Measurements from ENCODE around the gene ING5.
A peak's percentile ranks its signal among the peaks of the same experiment; 100 is the strongest.

Gene ING5

DNA sequence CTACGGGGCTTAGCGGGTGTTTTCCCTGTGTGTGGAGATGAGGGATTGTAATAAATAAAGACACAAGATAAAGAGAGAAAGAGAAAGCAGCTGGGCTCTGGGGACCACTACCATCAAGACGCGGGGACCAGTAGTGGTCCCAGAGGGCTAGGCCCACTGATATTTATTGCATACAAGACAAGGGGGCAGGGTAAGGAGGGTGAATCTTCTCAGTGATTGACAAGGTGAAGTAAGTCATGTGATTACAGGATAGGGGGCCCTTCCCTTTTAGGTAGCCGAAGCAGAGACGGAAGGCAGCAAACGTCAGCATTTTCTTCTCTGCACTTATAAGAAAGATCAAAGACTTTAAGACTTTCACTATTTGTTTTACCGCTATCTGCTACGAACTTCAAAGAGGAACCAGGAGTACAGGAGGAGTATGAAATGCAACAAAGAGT, 70.2 kb downstream of the ING5 start:
- WGBS = 84% methylated on average over 4 of the region's 9 CpGs

DNA sequence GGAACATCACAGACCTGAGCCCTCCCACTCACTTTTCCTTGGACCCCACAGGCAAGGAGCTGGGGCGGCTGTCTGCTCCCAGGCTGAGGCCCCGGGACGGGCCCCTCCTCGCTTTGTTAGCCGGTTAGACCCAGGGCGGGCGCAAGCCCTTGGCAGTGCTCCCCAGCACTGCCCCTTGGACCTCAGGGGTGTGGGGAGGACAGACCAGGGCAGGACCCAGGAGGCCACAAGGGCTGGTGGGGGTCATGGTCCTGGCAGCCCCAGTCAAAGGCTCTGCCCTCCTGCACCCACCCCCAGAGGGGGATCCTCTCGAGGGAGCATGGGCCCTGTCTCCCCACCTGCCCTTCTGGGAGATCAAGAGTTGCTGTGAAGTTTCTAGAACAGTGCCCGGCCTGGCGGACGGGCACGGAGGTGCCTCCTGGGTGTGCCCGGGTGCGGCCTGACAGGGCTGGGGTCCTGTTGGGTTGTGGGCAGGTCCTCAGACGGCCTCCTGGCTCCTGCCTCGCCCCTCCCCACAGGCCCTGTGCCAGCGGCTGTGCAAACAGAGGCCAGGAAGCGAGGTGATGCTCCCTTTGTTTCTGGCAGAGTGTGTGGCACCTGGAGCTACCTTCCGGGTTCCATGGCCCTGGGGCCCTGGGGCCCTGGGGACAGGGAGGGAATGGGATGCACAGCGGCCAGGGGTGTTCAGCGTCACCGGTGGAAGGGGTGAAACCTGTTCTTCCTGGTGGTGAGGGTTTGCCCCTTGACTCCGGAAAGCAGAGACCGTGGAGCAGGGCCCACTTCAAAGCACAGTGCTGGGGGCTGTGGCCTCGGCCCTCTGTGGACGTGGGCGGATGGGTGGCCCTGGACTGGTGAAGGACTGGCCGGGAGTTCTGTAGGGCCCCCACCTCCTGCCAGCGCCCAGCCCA, 71.9 kb downstream of the ING5 start:
- Histone ChIP-seq H2AFZ (ENCODE audit: low read depth, low read length) (no peak overlapping the region), H3K4me1 (ENCODE audit: control insufficient read depth, insufficient read depth, low read depth, low read length) (peaks cover 54% of the 10 kb centered on the region), H2BK15ac (ENCODE audit: low read depth, poor library complexity, severe bottlenecking) (no peak overlapping the region), H3K18ac (ENCODE audit: low read depth in 1 of 2, low read length in 2 of 2) (no peak overlapping the region), H3K27me3 (ENCODE audit: control insufficient read depth in 1 of 2, insufficient read depth in 1 of 2, low read length in 2 of 2) (peaks cover 0 to 57% of the 10 kb centered on the region in 2 experiments), H3K9ac (ENCODE audit: low read length) (no peak overlapping the region), H4K91ac (ENCODE audit: low read length) (no peak overlapping the region), H3K36me3 (ENCODE audit: control insufficient read depth in 1 of 2, insufficient read depth in 2 of 2, low read depth in 1 of 2, low read length in 2 of 2) (peaks cover 0 to 13% of the 10 kb centered on the region in 2 experiments), H3K14ac (ENCODE audit: low read length in 2 of 2) (peak overlapping the region in 1 of 2 experiments; percentile 42), H4K8ac (ENCODE audit: low read length) (no peak overlapping the region), H3K4me2 (ENCODE audit: low read length, poor library complexity, severe bottlenecking) (no peak overlapping the region), H3K23ac (ENCODE audit: low read length in 2 of 2) (no peak overlapping the region), H2BK120ac (ENCODE audit: low read depth, low read length) (no peak overlapping the region), H3K27ac (ENCODE audit: low read length, poor library complexity, severe bottlenecking) (no peak overlapping the region), H3K79me1 (replicated peaks; ENCODE audit: low read length, poor library complexity, severe bottlenecking) (no peaks in the 10 kb centered on the region), H2BK5ac (ENCODE audit: low read depth, low read length, poor library complexity, severe bottlenecking) (no peak overlapping the region), H3K4ac (ENCODE audit: low read depth in 1 of 2, low read length in 2 of 2) (no peak overlapping the region), H3K9me3 (ENCODE audit: control insufficient read depth, low read length) (no peaks in the 10 kb centered on the region), H2AK5ac (ENCODE audit: low read length, severe bottlenecking) (peak overlapping the region; percentile 27), H2BK12ac (ENCODE audit: low read length in 2 of 2) (no peak overlapping the region), H3K4me3 (ENCODE audit: insufficient read depth in 1 of 2, low read depth in 1 of 2, low read length in 2 of 2) (no peak overlapping the region)
- DNase-seq = no peak
- WGBS = 88% methylated on average over 29 of the region's 29 CpGs

More for the DNA sequence above, 70.2 kb downstream of the ING5 start:
- no peak overlapping the region for H4K8ac ChIP-seq (ENCODE audit: low read length)
- no peak overlapping the region for H2BK15ac ChIP-seq (ENCODE audit: low read depth, poor library complexity, severe bottlenecking)
- H3K4me1 ChIP-seq (ENCODE audit: control insufficient read depth, insufficient read depth, low read depth, low read length) = peaks cover 48% of the 10 kb centered on the region
- H3K27me3 ChIP-seq (ENCODE audit: control insufficient read depth in 1 of 2, insufficient read depth in 1 of 2, low read length in 2 of 2) = peaks cover 0 to 46% of the 10 kb centered on the region in 2 experiments
- H3K4ac ChIP-seq (ENCODE audit: low read depth in 1 of 2, low read length in 2 of 2) = no peak overlapping the region
- no peak overlapping the region for H3K9ac ChIP-seq (ENCODE audit: low read length)
- H2BK5ac ChIP-seq (ENCODE audit: low read depth, low read length, poor library complexity, severe bottlenecking) = no peak overlapping the region
- H3K9me3 ChIP-seq (ENCODE audit: control insufficient read depth, low read length) = no peaks in the 10 kb centered on the region
- no peak overlapping the region for H4K91ac ChIP-seq (ENCODE audit: low read length)
- H3K79me1 ChIP-seq (replicated peaks; ENCODE audit: low read length, poor library complexity, severe bottlenecking) = no peaks in the 10 kb centered on the region
- no peak overlapping the region for H3K4me2 ChIP-seq (ENCODE audit: low read length, poor library complexity, severe bottlenecking)
- H3K36me3 ChIP-seq (ENCODE audit: control insufficient read depth in 1 of 2, insufficient read depth in 2 of 2, low read depth in 1 of 2, low read length in 2 of 2) = peaks cover 0 to 28% of the 10 kb centered on the region in 2 experiments
- no peak overlapping the region for H3K23ac ChIP-seq (ENCODE audit: low read length in 2 of 2)
- H2AFZ ChIP-seq (ENCODE audit: low read depth, low read length) = no peak overlapping the region
- peak overlapping the region; percentile 28 for H2AK5ac ChIP-seq (ENCODE audit: low read length, severe bottlenecking)
- H3K4me3 ChIP-seq (ENCODE audit: insufficient read depth in 1 of 2, low read depth in 1 of 2, low read length in 2 of 2) = no peak overlapping the region
- no peak overlapping the region for H3K27ac ChIP-seq (ENCODE audit: low read length, poor library complexity, severe bottlenecking)
- DNase-seq = no peak
- H2BK120ac ChIP-seq (ENCODE audit: low read depth, low read length) = no peak overlapping the region
- H3K14ac ChIP-seq (ENCODE audit: low read length in 2 of 2) = no peak overlapping the region
- no peak overlapping the region for H2BK12ac ChIP-seq (ENCODE audit: low read length in 2 of 2)
- no peak overlapping the region for H3K18ac ChIP-seq (ENCODE audit: low read depth in 1 of 2, low read length in 2 of 2)

DNA sequence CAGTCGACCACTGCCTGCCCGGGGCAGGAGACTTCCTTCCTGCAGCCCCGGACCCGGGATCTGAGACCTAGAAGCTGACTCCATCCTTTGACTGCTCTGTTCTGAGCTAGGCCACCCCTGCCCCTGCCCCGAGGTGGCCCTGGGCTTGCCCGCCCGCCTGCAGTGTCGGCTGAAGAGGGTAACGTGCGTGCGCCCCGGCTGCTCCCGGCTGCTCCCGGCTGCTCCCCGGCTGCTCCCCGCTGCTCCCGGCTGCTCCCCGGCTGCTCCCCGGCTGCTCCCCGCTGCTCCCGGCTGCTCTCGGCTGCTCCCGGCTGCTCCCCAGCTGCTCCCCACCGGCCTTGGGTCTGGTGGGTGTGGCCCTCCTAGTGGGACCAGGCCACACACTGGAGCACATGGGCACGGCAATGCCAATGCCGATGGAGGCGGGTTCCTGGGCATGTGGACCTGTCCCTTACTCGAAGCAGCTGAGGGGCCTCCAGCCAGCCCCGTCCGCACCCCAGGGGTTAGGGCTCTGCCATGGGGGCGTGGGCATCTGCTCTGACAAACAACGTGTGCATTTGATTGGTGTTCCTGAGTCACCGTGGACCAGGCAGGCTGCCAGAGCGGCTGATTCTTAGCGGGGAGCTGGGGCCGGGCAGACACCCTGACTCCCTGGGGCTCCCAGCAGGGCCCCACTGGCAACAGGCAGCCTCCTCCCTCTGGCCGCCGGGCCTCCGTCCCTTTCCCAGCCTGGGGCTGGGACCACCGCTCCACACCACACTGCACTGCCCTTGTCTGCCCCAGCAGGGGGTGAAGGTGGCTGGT, 72.8 kb downstream of the ING5 start:
- H3K27ac ChIP-seq (ENCODE audit: low read length, poor library complexity, severe bottlenecking) = no peak overlapping the region

More for the DNA sequence above, 72.8 kb downstream of the ING5 start:
- H3K14ac ChIP-seq (ENCODE audit: low read length in 2 of 2) = no peak overlapping the region
- DNase-seq = peak; percentile 20
- H3K4me2 ChIP-seq (ENCODE audit: low read length, poor library complexity, severe bottlenecking) = peak overlapping the region; percentile 45
- no peak overlapping the region for H3K9ac ChIP-seq (ENCODE audit: low read length)
- no peak overlapping the region for H2BK12ac ChIP-seq (ENCODE audit: low read length in 2 of 2)
- H3K9me3 ChIP-seq (ENCODE audit: control insufficient read depth, low read length) = no peaks in the 10 kb centered on the region
- no peak overlapping the region for H2AK5ac ChIP-seq (ENCODE audit: low read length, severe bottlenecking)
- H3K4ac ChIP-seq (ENCODE audit: low read depth in 1 of 2, low read length in 2 of 2) = no peak overlapping the region
- no peak overlapping the region for H3K18ac ChIP-seq (ENCODE audit: low read depth in 1 of 2, low read length in 2 of 2)
- H3K27me3 ChIP-seq (ENCODE audit: control insufficient read depth in 1 of 2, insufficient read depth in 1 of 2, low read length in 2 of 2) = peaks cover 0 to 57% of the 10 kb centered on the region in 2 experiments
- H3K4me1 ChIP-seq (ENCODE audit: control insufficient read depth, insufficient read depth, low read depth, low read length) = peaks cover 54% of the 10 kb centered on the region
- no peaks in the 10 kb centered on the region for H3K79me1 ChIP-seq (replicated peaks; ENCODE audit: low read length, poor library complexity, severe bottlenecking)
- no peak overlapping the region for H2AFZ ChIP-seq (ENCODE audit: low read depth, low read length)
- no peak overlapping the region for H2BK120ac ChIP-seq (ENCODE audit: low read depth, low read length)
- no peak overlapping the region for H2BK5ac ChIP-seq (ENCODE audit: low read depth, low read length, poor library complexity, severe bottlenecking)
- no peak overlapping the region for H4K91ac ChIP-seq (ENCODE audit: low read length)
- no peak overlapping the region for H3K23ac ChIP-seq (ENCODE audit: low read length in 2 of 2)
- no peak overlapping the region for H4K8ac ChIP-seq (ENCODE audit: low read length)
- H3K36me3 ChIP-seq (ENCODE audit: control insufficient read depth in 1 of 2, insufficient read depth in 2 of 2, low read depth in 1 of 2, low read length in 2 of 2) = peaks cover 0 to 9% of the 10 kb centered on the region in 2 experiments
- H2BK15ac ChIP-seq (ENCODE audit: low read depth, poor library complexity, severe bottlenecking) = no peak overlapping the region
- WGBS = 85% methylated on average over 37 of the region's 40 CpGs
- H3K4me3 ChIP-seq (ENCODE audit: insufficient read depth in 1 of 2, low read depth in 1 of 2, low read length in 2 of 2) = peak overlapping the region in 1 of 2 experiments; percentile 44
